Natural killer cell treated with Interleukin-12 subunit alpha and Interleukin-12 subunit beta and Interleukin-15 and Interleukin-18, amount 100 ng/mL, for 72 hours (primary cell): ENCODE measurements around the gene SPEF1. TPM values are rescaled to one million over a fixed set of nuclear protein-coding genes. Genes with fewer than 3 reads are reported as not detected.

Source experiments
- total RNA-seq, 2 donors: library from RNA; stranded (reverse); gene quantifications; one replicate each; pipeline ENCODE4 v1.2.3, GENCODE V29; 2022

The SPEF1 gene
- total RNA-seq, 2 donors from 2014 or later = 0.24 to 0.36 TPM

Other genes with a start within 250 kb of the SPEF1 start
- not detected for gene GFRA4, start 118.0 kb downstream of the SPEF1 start, total RNA-seq
- not detected for gene ADAM33, start 99.4 kb downstream of the SPEF1 start, total RNA-seq
- gene SIGLEC1, start 68.8 kb downstream of the SPEF1 start, total RNA-seq = under 1 TPM in 1 of 2 donors, not detected in 1; 0.08 TPM
- gene HSPA12B, start 48.8 kb downstream of the SPEF1 start, total RNA-seq = not detected
- 10 to 100 TPM; 29.5 to 89.2 TPM for gene ADISSP, start 13.7 kb downstream of the SPEF1 start, total RNA-seq
- gene CENPB, start 5.3 kb upstream of the SPEF1 start, total RNA-seq = 100 to 1,000 TPM in 1 of 2 donors, 10 to 100 TPM in 1; 75.4 to 118 TPM
- 10 to 100 TPM; 38.9 to 84.1 TPM for gene CDC25B, start 14.9 kb upstream of the SPEF1 start, total RNA-seq
- 10 to 100 TPM; 13.5 to 19.7 TPM for gene AP5S1, start 39.1 kb upstream of the SPEF1 start, total RNA-seq
- 10 to 100 TPM; 38.6 to 45.2 TPM for gene MAVS, start 65.4 kb upstream of the SPEF1 start, total RNA-seq
- 10 to 100 TPM; 55.2 to 86.2 TPM for gene PANK2, start 107.9 kb upstream of the SPEF1 start, total RNA-seq
- 10 to 100 TPM; 18.4 to 33.4 TPM for gene RNF24, start 234.1 kb upstream of the SPEF1 start, total RNA-seq